ENCODE results near the gene GOLGA7B.

GOLGA7B gene

GRCh38 chr10:97898429-97898828, 48.8 kb downstream of the GOLGA7B start:
- DNase-seq = no peak

GRCh38 chr10:97901381-97901780, 51.7 kb downstream of the GOLGA7B start:
- no peak for DNase-seq

- DNase-seq = peak; percentile 57
Measured at GRCh38 chr10:97903128-97904017, 53.7 kb downstream of the GOLGA7B start.

- no peak for DNase-seq
Measured at GRCh38 chr10:97904018-97904381, 54.4 kb downstream of the GOLGA7B start.

- DNase-seq = no peak
Measured at GRCh38 chr10:97904576-97904975, 54.9 kb downstream of the GOLGA7B start.

GRCh38 chr10:97905276-97905675, 55.6 kb downstream of the GOLGA7B start:
- no peak for DNase-seq

- DNase-seq = no peak
Measured at GRCh38 chr10:97907211-97907610, 57.6 kb downstream of the GOLGA7B start.

- no peak for DNase-seq
Measured at GRCh38 chr10:97907830-97908229, 58.2 kb downstream of the GOLGA7B start.

- DNase-seq = no peak
Measured at GRCh38 chr10:97910661-97911060, 61.0 kb downstream of the GOLGA7B start.

- DNase-seq = no peak
Measured at GRCh38 chr10:97911217-97911616, 61.6 kb downstream of the GOLGA7B start.

- DNase-seq = no peak
Measured at GRCh38 chr10:97913193-97913592, 63.5 kb downstream of the GOLGA7B start.

- no peak for DNase-seq
Measured at GRCh38 chr10:97913614-97914013, 64.0 kb downstream of the GOLGA7B start.

GRCh38 chr10:97914171-97914836, 64.7 kb downstream of the GOLGA7B start:
- DNase-seq = no peak

- DNase-seq = peak; percentile 25
Measured at GRCh38 chr10:97914837-97915211, 65.2 kb downstream of the GOLGA7B start.

- DNase-seq = peak; percentile 31
Measured at GRCh38 chr10:97915346-97916131, 65.9 kb downstream of the GOLGA7B start.

- DNase-seq = no peak
Measured at GRCh38 chr10:97916586-97916985, 66.9 kb downstream of the GOLGA7B start.

GRCh38 chr10:97919012-97919411, 69.4 kb downstream of the GOLGA7B start:
- DNase-seq = no peak

GRCh38 chr10:97920865-97921264, 71.2 kb downstream of the GOLGA7B start:
- DNase-seq = no peak

Data from NCI-H2171 (cell line).